Thyroid gland (tissue), 4 donors: ENCODE data around the gene GZF1. TPM values are rescaled to one million over a fixed set of nuclear protein-coding genes. Genes with fewer than 3 reads are reported as not detected.

ENCODE experiments used
- DNase-seq, 2 donors: peaks; one replicate each; pipeline ENCODE4 v3.0.0-alpha.2; 2019
- H3K27ac ChIP-seq, 3 donors: fragments of 200-600 bp; sonication (generic); 1 replicate in 2 of 3; 2 replicates in 1 of 3; pipeline ENCODE4 v1.5.1; 2016 to 2019; ENCODE audit warnings: mild to moderate bottlenecking in 1 of 3, moderate library complexity in 1 of 3
- H3K27me3 ChIP-seq: fragments of 200-600 bp; sonication (generic); one replicate; pipeline ENCODE4 v1.5.1; 2019
- H3K36me3 ChIP-seq, 2 donors: fragments of 200-600 bp; sonication (generic); one replicate each; pipeline ENCODE4 v1.5.1; 2016 to 2019
- H3K4me1 ChIP-seq, 2 donors: fragments of 200-600 bp; sonication (generic); one replicate each; pipeline ENCODE4 v1.5.1; 2017 to 2019
- H3K4me3 ChIP-seq, 3 donors: fragments of 200-600 bp; sonication (generic); replicated peaks in 1 of 3; 1 replicate in 2 of 3; 2 replicates in 1 of 3; pipeline ENCODE4 v1.5.1; 2016; ENCODE audit warnings: mild to moderate bottlenecking in 1 of 3
- H3K9me3 ChIP-seq: fragments of 200-600 bp; sonication (generic); one replicate; pipeline ENCODE4 v1.5.1; 2017
- CTCF ChIP-seq, 6 experiments: fragments of 200-600 bp in 3 of 6; fragments of 450-650 bp in 3 of 6; sonication (generic) in 3 of 6; IDR thresholded peaks; one replicate each; pipeline ENCODE4 v1.5.1; 2016 to 2019; ENCODE audit warnings: antibody characterized with exemption in 6 of 6, mild to moderate bottlenecking in 2 of 6, inconsistent platforms in 1 of 6, moderate library complexity in 1 of 6
- POLR2A ChIP-seq, 2 donors: fragments of 450-650 bp; IDR thresholded peaks; one replicate each; pipeline ENCODE4 v1.6.1; 2017; ENCODE audit warnings: antibody characterized with exemption in 2 of 2, mild to moderate bottlenecking in 2 of 2, moderate library complexity in 1 of 2
- WGBS, 2 donors: methylation state at CpG; one replicate each; pipeline ENCODE4 v1.1.5; 2017; 5-methylcytosine and 5-hydroxymethylcytosine counted together
- intact Hi-C: fragments of 100-400 bp; cut with DNase I; formaldehyde crosslinking; loops from one replicate; pipeline ENCODE4 v1.15.1; 2023
- total RNA-seq, 4 donors: library from RNA; depleted of rRNA; stranded (reverse); fragments of >200 nt; gene quantifications; one replicate each; pipeline ENCODE4 v1.2.3, GENCODE V29; 2016

GZF1 gene
- total RNA-seq, 4 donors from 2014 or later, result 13.8 to 29.0 (median 15.4) TPM

GRCh38 chr20:23370873-23371272 is 8.9 kb downstream of the GZF1 start:
- Histone ChIP-seq H3K27me3 (no peaks in the 10 kb centered on the region), H3K4me3 (no peak overlapping the region), H3K27ac (no peak overlapping the region), H3K9me3 (no peaks in the 10 kb centered on the region), H3K4me1 (peaks cover 4 to 11% of the 10 kb centered on the region in 2 donors), H3K36me3 (peaks cover 31 to 48% of the 10 kb centered on the region in 2 donors)
- TF ChIP-seq POLR2A (IDR thresholded peaks at IDR 0.05) (no peak), CTCF (IDR thresholded peaks at IDR 0.05) (no peak)
- DNase-seq, result no peak
- intact Hi-C loops, result no loop called here
- 83 to 96% methylated on average over 3 of the region's 3 CpGs for WGBS, 2 donors

- H3K4me1 ChIP-seq, result peaks cover 0 to 6% of the 10 kb centered on the region in 2 donors
- TF ChIP-seq CTCF (IDR thresholded peaks at IDR 0.05) (no peak), POLR2A (IDR thresholded peaks at IDR 0.05) (no peak)
- H3K27me3 ChIP-seq, result no peaks in the 10 kb centered on the region
- no peak overlapping the region for H3K27ac ChIP-seq
- H3K4me3 ChIP-seq, result no peak overlapping the region
- intact Hi-C loops, result no loop called here
- no peaks in the 10 kb centered on the region for H3K9me3 ChIP-seq
- DNase-seq, result no peak
- 86% methylated on average over 4 of the region's 4 CpGs for WGBS, 2 donors
- H3K36me3 ChIP-seq, result peaks cover 35 to 52% of the 10 kb centered on the region in 2 donors
Observed at GRCh38 chr20:23371496-23371895, 9.5 kb downstream of the GZF1 start.

GRCh38 chr20:23374441-23374840 is 12.5 kb downstream of the GZF1 start:
- TF ChIP-seq POLR2A (IDR thresholded peaks at IDR 0.05), result no peak
- no peaks in the 10 kb centered on the region for H3K27me3 ChIP-seq
- H3K36me3 ChIP-seq, result peaks cover 27 to 54% of the 10 kb centered on the region in 2 donors
- DNase-seq, result no peak
- intact Hi-C loops, result no loop called here
- WGBS, 2 donors, result 72 to 75% methylated on average over 5 of the region's 5 CpGs
- no peak overlapping the region for H3K4me3 ChIP-seq
- H3K4me1 ChIP-seq, result no peaks in the 10 kb centered on the region
- no peaks in the 10 kb centered on the region for H3K9me3 ChIP-seq
- no peak overlapping the region for H3K27ac ChIP-seq

GRCh38 chr20:23375827-23376226 is 13.8 kb downstream of the GZF1 start:
- DNase-seq, result no peak
- no peaks in the 10 kb centered on the region for H3K27me3 ChIP-seq
- no peaks in the 10 kb centered on the region for H3K4me1 ChIP-seq
- no peak overlapping the region for H3K4me3 ChIP-seq
- H3K36me3 ChIP-seq, result peaks cover 18 to 49% of the 10 kb centered on the region in 2 donors
- no peak for TF ChIP-seq CTCF (IDR thresholded peaks at IDR 0.05)
- no peak for TF ChIP-seq POLR2A (IDR thresholded peaks at IDR 0.05)
- WGBS, 2 donors, result 93 to 96% methylated on average over 5 of the region's 5 CpGs
- H3K27ac ChIP-seq, result no peak overlapping the region
- intact Hi-C loops, result no loop called here
- no peaks in the 10 kb centered on the region for H3K9me3 ChIP-seq

- intact Hi-C loops, result no loop called here
- TF ChIP-seq CTCF (IDR thresholded peaks at IDR 0.05) (no peak), POLR2A (IDR thresholded peaks at IDR 0.05) (no peak)
Observed at GRCh38 chr20:23379772-23380171, 17.8 kb downstream of the GZF1 start.

GRCh38 chr20:23381876-23382275 is 19.9 kb downstream of the GZF1 start:
- no peak overlapping the region for H3K4me3 ChIP-seq
- H3K36me3 ChIP-seq, result peaks cover 5 to 14% of the 10 kb centered on the region in 2 donors
- H3K4me1 ChIP-seq, result no peaks in the 10 kb centered on the region

More at GRCh38 chr20:23379772-23380171, 17.8 kb downstream of the GZF1 start:
- Histone ChIP-seq H3K27ac (no peak overlapping the region), H3K9me3 (no peaks in the 10 kb centered on the region), H3K36me3 (peaks cover 11 to 26% of the 10 kb centered on the region in 2 donors), H3K4me3 (no peak overlapping the region), H3K27me3 (no peaks in the 10 kb centered on the region), H3K4me1 (no peaks in the 10 kb centered on the region)
- no peak for DNase-seq

More at GRCh38 chr20:23381876-23382275, 19.9 kb downstream of the GZF1 start:
- no peak for TF ChIP-seq CTCF (IDR thresholded peaks at IDR 0.05)
- TF ChIP-seq POLR2A (IDR thresholded peaks at IDR 0.05), result no peak
- no peak overlapping the region for H3K27ac ChIP-seq
- no peaks in the 10 kb centered on the region for H3K27me3 ChIP-seq
- DNase-seq, result no peak
- H3K9me3 ChIP-seq, result no peaks in the 10 kb centered on the region
- intact Hi-C loops, result no loop called here
